HG03565 (cell line): ENCODE measurements around the gene ADAD1.
A peak's percentile ranks its signal among the peaks of the same experiment; 100 is the strongest.

Experiments
- ATAC-seq: cut with Tn5 transposase; IDR thresholded peaks from one replicate; pipeline ENCODE4 v1.9.1; 2021; ENCODE audit warnings: mild to moderate bottlenecking, moderate library complexity; ENCODE audit not compliant: unreplicated experiment

Gene ADAD1

DNA sequence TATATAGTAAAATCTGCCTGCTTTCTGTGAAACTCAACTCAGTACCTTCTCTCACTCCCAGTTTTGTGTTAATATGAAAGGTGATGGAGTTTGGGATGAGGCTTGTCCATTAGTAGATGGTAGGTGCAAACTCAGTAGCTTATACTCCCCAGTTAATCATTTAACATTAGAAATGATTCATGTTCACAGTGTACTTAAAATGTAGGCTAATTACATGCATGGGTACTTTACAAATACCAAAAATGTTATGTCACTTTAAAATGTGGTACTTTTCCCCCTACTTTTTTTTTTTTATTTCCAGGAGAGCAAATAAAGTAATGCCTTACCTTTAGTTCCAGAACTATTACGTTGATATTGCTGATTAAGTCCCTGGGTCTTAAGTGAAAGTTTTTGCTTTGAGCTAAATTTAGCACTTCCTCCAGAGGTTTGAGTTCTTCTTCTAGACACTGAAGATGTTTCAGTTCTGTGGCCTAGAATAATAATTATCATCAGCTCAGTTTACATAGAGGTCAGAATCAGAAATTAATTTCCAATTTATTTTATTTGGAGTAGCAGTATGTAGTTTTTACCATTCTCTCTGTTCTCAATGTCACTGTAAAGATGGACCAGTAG is 74.7 kb downstream of the ADAD1 start:
- ATAC-seq: no peak

DNA sequence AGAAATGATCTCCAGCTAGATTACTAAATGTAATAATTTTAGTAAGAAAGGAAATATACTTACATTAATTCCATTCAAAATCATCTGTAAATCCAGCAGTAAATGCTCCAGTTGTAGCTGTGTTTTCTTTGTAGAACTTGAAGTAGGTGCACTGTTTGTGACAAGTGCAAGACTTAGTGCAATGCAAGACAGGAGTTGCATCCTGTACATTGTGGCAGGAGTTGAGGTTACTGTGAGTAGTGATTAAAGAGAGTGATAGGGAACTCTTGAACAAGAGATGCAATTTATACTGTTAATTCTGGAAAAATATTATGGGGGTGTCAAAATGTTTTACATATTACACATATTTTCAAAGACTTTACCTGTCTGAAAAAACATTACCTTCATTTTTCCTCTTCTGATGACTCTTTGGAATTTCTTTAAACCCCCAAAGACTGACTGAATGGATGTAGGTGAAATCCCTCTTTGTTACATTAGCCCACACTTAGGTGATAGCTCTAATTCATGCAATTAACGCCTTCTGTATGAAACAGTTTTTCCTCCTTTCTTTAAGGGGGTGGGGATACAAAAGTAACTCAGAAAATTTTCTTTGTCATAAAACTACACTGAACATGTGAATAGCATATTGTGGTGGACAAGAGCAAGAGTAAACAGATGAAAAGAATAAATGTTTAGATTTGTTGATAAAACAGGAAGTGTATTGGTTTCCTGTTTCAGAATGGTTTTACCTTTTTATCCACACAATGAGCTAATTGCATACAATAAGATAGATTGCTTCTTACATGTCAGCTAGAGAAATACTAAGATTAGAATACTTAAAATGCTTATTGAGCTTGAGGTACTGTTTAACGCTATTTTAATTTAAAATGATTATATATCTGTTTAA is 77.7 kb downstream of the ADAD1 start, which contains the start of gene IL2:
Gene IL2, minus strand, starts transcription at position 495 of the 886 bp plus-strand sequence. Its CDS starts 285 bp downstream, at position 210.
- no peak for ATAC-seq

DNA sequence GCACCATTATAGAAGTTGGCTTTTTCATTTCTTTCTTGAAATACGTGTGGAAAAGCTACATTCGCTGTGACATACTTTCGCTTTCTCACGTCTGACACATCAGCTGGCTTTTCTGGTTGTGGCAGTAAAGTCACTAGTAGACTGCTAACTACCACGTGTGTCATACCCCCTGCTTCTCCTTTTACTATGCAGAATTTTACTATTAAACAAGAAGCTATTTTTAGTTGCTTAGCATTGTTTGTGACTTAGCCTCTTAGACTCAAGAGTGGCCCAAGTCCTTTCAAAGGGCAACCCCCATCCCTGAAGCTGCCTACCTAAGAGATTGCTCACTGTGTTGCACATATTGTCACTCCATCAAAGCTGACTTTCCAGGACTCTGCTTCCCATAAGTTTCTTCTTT is 79.8 kb downstream of the ADAD1 start:
- ATAC-seq: peak; percentile 71

- ATAC-seq: no peak
These were observed 90.6 kb downstream of the ADAD1 start for GRCh38 chr4:122469457-122469856.

DNA sequence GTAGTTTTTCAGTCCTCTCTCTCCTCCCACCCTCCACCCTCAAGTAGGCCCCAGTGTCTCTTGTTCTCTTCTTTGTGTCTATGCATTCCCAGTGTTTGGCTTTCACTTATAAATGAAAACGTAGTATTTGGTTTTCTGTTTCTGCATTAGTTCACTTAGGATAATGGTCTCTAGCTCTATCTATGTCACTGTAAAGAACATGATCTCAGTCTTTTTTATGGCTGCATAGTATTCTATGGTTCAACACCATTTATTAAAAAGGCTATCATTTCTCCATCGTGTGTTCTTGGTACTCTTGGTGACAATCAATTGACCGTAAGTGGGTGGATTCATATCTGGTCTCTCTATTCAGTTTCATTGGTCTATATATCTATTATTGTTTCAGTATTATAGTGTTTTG is 96.4 kb downstream of the ADAD1 start:
- ATAC-seq: no peak

DNA sequence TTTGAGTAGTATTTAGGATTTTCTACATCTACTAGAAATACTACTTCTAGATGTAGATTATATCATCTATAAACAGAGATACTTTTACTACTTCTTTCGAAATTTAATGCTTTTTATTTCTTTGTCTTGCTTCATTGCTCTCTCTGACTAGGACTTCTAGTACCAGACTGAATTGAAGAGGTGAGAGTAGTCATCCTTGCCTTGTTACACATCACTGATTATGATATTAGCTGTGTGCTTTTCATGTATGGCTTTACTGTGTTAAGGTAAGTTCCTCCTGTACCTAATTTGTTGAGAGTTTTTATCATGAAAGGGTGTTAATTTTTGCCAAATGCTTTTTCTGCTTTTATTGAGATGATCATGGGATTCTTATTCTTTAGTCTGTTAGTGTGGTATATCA is 97.3 kb downstream of the ADAD1 start:
- no peak for ATAC-seq

DNA sequence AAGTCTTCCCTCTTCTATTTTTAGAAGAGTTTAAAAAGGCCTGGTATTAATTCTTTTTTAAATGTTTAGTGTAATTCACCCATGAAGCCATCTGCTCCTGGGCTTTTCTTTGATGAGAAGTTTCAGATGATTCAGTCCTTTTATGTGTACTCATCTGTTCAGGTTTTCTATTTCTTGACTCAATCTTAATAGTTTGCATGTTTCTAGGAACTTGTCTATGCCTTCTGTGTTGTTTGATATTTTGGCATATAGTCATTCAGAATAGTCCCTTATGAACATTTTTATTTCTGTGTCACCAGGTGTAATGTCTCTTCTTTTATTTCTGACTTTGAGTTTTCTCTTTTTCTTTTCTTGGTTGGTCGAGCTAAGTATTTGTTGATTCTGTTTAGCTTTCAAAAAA is 97.9 kb downstream of the ADAD1 start:
- no peak for ATAC-seq
